Endothelial cell of umbilical vein (primary cell): ENCODE data around the gene OBP2B. TPM values are rescaled to one million over a fixed set of nuclear protein-coding genes. Genes with fewer than 3 reads are reported as not detected.

Experiments
- BruUV-seq: library from RNA; stranded (reverse); fragments of 400-500 nt; replicated peaks from 2 replicates; lab custom pipeline; 2021; lab: Mats Ljungman, UMichigan
- CTCF ChIA-PET: fragments of 300-600, 350-600 bp; sonication (Branson Sonifier 250); formaldehyde crosslinking; loops from one replicate; lab custom pipeline; 2021; ENCODE audit warnings: antibody characterized with exemption, inconsistent platforms; lab: Charles Lee
- POLR2A ChIA-PET: fragments of 300-600, 350-600 bp; sonication (Branson Sonifier 250); formaldehyde crosslinking; loops from one replicate; lab custom pipeline; 2021; ENCODE audit warnings: antibody characterized with exemption, inconsistent platforms; lab: Charles Lee
- DNase-seq: peaks from one replicate; pipeline ENCODE4 v3.0.0-alpha.2; 2011; ENCODE audit warnings: low read depth, low spot score
- FAIRE-seq: peaks from 2 replicates; lab custom pipeline; 2011; peaks lifted over from hg19 to GRCh38; lab: Jason Lieb, UNC
- H2AFZ ChIP-seq: 2 replicates; pipeline ENCODE4 v1.6.0; 2012; ENCODE audit warnings: low read depth, low read length, control low read depth, inconsistent platforms
- H3K27ac ChIP-seq: 2 replicates; pipeline ENCODE4 v1.5.1; 2011; ENCODE audit warnings: low read depth, mild to moderate bottlenecking, control low read depth, low read length, moderate library complexity; ENCODE audit not compliant: insufficient read depth
- H3K27me3 ChIP-seq, 2 experiments: 2 replicates each; pipeline versions ENCODE4 v1.6.0 to v1.6.1; 2011; ENCODE audit warnings: low read length in 2 of 2, mixed read lengths in 1 of 2; ENCODE audit not compliant: control insufficient read depth in 2 of 2, insufficient read depth in 2 of 2
- H3K36me3 ChIP-seq, 2 experiments: 2 replicates in 1 of 2; 3 replicates in 1 of 2; pipeline ENCODE4 v1.5.1; 2011; ENCODE audit warnings: low read length in 2 of 2, mild to moderate bottlenecking in 1 of 2, moderate library complexity in 1 of 2; ENCODE audit not compliant: control insufficient read depth in 2 of 2, insufficient read depth in 2 of 2; ENCODE audit errors: extremely low read depth in 1 of 2
- H3K4me1 ChIP-seq: 3 replicates; pipeline ENCODE4 v1.5.1; 2011; ENCODE audit warnings: mild to moderate bottlenecking, low read length; ENCODE audit not compliant: control insufficient read depth, insufficient read depth; ENCODE audit errors: extremely low read depth
- H3K4me2 ChIP-seq: 2 replicates; pipeline ENCODE4 v1.6.1; 2011; ENCODE audit warnings: low read length, control low read depth, mixed read lengths; ENCODE audit not compliant: insufficient read depth
- H3K4me3 ChIP-seq, 3 experiments: fragments of 200-600 bp in 1 of 3; sonication (generic), shearing (Covaris generic) in 1 of 3; replicated peaks in 1 of 3; 2 replicates each; pipeline ENCODE4 v1.5.1; 2011 to 2016; ENCODE audit warnings: control low read depth in 3 of 3, low read length in 3 of 3, mild to moderate bottlenecking in 2 of 3, inconsistent platforms in 1 of 3, low read depth in 1 of 3, moderate library complexity in 1 of 3; ENCODE audit not compliant: insufficient read depth in 1 of 3
- H3K79me2 ChIP-seq: 2 replicates; pipeline ENCODE4 v1.6.0; 2012; ENCODE audit warnings: low read length, inconsistent platforms; ENCODE audit not compliant: control insufficient read depth, insufficient read depth
- H3K9ac ChIP-seq: replicated peaks from 2 replicates; pipeline ENCODE3; 2011; ENCODE audit warnings: low read length, control low read depth; ENCODE audit not compliant: insufficient read depth; ENCODE audit errors: extremely low read depth
- H3K9me1 ChIP-seq: replicated peaks from 3 replicates; pipeline ENCODE4 v1.6.0; 2011; ENCODE audit warnings: mild to moderate bottlenecking, low read length; ENCODE audit not compliant: control insufficient read depth, insufficient read depth; ENCODE audit errors: extremely low read depth
- H3K9me3 ChIP-seq: replicated peaks from 2 replicates; pipeline ENCODE4 v1.5.1; 2012; ENCODE audit warnings: low read length, inconsistent platforms; ENCODE audit not compliant: control insufficient read depth, insufficient read depth
- H4K20me1 ChIP-seq: replicated peaks from 2 replicates; pipeline ENCODE3; 2011; ENCODE audit warnings: mild to moderate bottlenecking, low read length; ENCODE audit not compliant: control insufficient read depth, insufficient read depth; ENCODE audit errors: extremely low read depth
- EZH2 ChIP-seq: IDR thresholded peaks from 2 replicates; pipeline ENCODE4 v1.6.1; 2012; ENCODE audit warnings: borderline replicate concordance, low read depth, mild to moderate bottlenecking, moderate library complexity, low read length, inconsistent platforms; ENCODE audit not compliant: severe bottlenecking
- FOS ChIP-seq: IDR thresholded peaks from 2 replicates; pipeline ENCODE4 v1.6.1; 2011; ENCODE audit warnings: mild to moderate bottlenecking, low read length, moderate library complexity, borderline replicate concordance; ENCODE audit not compliant: insufficient read depth
- GATA2 ChIP-seq: IDR thresholded peaks from 2 replicates; pipeline ENCODE4 v1.7.0; 2011; ENCODE audit warnings: low read depth, mild to moderate bottlenecking, moderate library complexity, mixed read lengths, low read length; ENCODE audit not compliant: insufficient read length, insufficient read depth
- JUN ChIP-seq: IDR thresholded peaks from 2 replicates; pipeline ENCODE4 v1.6.1; 2011; ENCODE audit warnings: borderline replicate concordance, low read depth; ENCODE audit not compliant: insufficient read length, insufficient read depth
- MAX ChIP-seq: IDR thresholded peaks from 2 replicates; pipeline ENCODE4 v1.6.1; 2011; ENCODE audit not compliant: insufficient read depth, insufficient read length
- MYC ChIP-seq: IDR thresholded peaks from one replicate; pipeline ENCODE4 v1.6.1; 2011; ENCODE audit warnings: mild to moderate bottlenecking, low read depth, low read length
- POLR2A ChIP-seq: IDR thresholded peaks from 2 replicates; pipeline ENCODE4 v1.6.1; 2012; ENCODE audit warnings: low read depth, mild to moderate bottlenecking, control low read depth, low read length
- POLR2AphosphoS5 ChIP-seq: IDR thresholded peaks from 2 replicates; pipeline ENCODE4 v1.6.1; 2012; ENCODE audit warnings: low read depth, mild to moderate bottlenecking, control low read depth, low read length, moderate library complexity; ENCODE audit not compliant: insufficient read depth
- dilution Hi-C: fragments of 300-500 bp; cut with MboI; formaldehyde crosslinking; loops from one replicate; pipeline ENCODE4 v1.15.0; 2019; ENCODE audit warnings: low sequenced_read_pairs; ENCODE audit not compliant: extremely low pct_ligation_motif_present
- intact Hi-C: fragments of 100-400 bp; cut with micrococcal nuclease; formaldehyde crosslinking; loops from one replicate; pipeline ENCODE4 v1.10.0; 2022
- polyA plus RNA-seq, 4 experiments: library from polyadenylated mRNA; depleted of rRNA in 3 of 4; stranded (reverse) in 3 of 4; unstranded in 1 of 4; fragments of >200 nt; gene quantifications; 2 replicates each; pipeline versions ENCODE4 v1.2.1 to v1.2.3, GENCODE V29; 2011 to 2012; ENCODE audit warnings: missing spikeins in 1 of 4
- total RNA-seq: library from RNA; stranded (reverse); gene quantifications from 2 replicates; pipeline ENCODE4 v1.2.3, GENCODE V29; 2021
- TF ChIP-seq, protein P1 (sequence below), 2 donors: IDR thresholded peaks; 1 replicate in 1 of 2; 2 replicates in 1 of 2; pipeline ENCODE4 v1.5.1; 2011; ENCODE audit warnings: low read length in 2 of 2, mild to moderate bottlenecking in 2 of 2, moderate library complexity in 2 of 2, control low read depth in 1 of 2, inconsistent platforms in 1 of 2, low read depth in 1 of 2; ENCODE audit not compliant: insufficient read depth in 1 of 2; ENCODE audit errors: extremely low read depth in 1 of 2

Gene OBP2B
- total and polyA plus RNA-seq, 2 donors (not counting 3 experiments of a cell fraction or from before 2014, with no cell fraction given): not detected

DNA sequence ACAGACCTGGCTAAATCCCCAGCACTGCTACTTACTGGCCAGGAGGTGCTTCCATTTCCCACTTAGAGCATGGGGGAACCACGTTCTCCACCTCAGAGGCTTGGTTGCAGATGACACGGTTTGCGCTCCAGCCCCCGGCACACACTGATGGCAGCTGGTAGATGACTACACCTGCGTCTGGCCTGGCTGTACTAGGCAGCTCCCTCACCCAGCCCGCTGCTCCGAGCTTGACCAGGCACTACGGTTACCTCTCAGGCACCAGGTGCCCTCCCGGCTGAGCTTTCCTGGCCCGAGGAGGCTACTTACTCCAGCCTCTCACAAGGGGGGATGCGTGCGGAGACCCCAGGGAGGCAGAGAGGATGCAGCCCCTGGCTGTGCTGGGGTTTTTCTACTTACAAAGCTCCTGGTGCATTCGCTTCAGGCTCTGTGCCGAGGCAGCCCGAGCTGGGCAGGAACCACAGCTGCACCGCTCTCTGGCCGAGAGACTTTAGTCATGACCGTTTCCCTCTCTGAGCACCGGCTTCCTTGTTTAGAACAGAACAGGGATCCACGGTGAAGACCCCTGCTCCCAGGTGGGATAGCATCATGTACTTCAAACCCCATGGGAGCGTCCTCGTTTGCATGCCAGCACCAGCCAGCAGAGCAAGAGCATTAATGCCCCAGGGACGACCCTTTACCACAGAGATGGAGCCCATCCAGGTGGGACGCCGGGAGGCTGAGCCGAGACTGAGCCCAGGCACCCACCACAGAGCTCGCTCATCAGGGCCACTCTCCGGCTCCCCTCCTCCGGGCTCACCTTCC, 37.7 kb downstream of the OBP2B start:
- intact Hi-C loops: no loop called here
- Histone ChIP-seq H3K9ac (no peak overlapping the region), H3K4me1 (no peaks in the 10 kb centered on the region), H3K4me3 (no peak overlapping the region), H3K27ac (no peak overlapping the region), H3K9me3 (no peaks in the 10 kb centered on the region), H3K36me3 (no peaks in the 10 kb centered on the region), H3K4me2 (no peak overlapping the region), H4K20me1 (no peaks in the 10 kb centered on the region), H2AFZ (no peak overlapping the region), H3K79me2 (no peaks in the 10 kb centered on the region), H3K27me3 (peaks cover 9 to 13% of the 10 kb centered on the region in 2 experiments), H3K9me1 (no peaks in the 10 kb centered on the region)
- no TSS peak for BruUV-seq
- TF ChIP-seq POLR2AphosphoS5 (no peak), POLR2A (no peak), MYC (no peak), EZH2 (no peak), GATA2 (no peak), FOS (no peak)
- ChIA-PET CTCF (interaction anchor here (1.0 to 2.9 kb wide), 2 partner anchors 13 to 15 kb away, joined by 3 to 9 read pairs; no protein-coding TSS in a partner anchor), POLR2A (no interaction called here)
- dilution Hi-C loops: no loop called here
- FAIRE-seq (no peak), DNase-seq (no peak)

DNA sequence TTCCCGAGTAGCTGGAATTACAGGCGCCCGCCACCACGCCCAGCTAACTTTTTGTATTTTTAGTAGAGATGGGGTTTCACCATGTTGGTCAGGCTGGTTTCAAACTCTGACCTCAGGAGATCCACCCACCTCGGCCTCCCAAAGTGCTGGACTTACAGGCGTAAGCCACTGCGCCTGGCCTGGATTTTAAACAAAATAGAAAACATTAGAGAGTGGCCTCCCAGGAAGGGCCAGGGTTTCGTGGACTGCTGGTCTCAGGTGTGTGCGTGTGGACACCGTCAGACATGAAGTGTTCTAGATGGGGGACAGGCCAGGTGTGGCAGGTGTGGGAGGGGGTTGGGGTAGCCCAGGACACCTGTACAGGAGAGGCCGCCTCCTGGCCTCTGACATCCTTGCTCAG, 38.3 kb downstream of the OBP2B start:
- POLR2A ChIA-PET: no interaction called here
- no peak for FAIRE-seq

More for the DNA sequence above, 38.3 kb downstream of the OBP2B start:
- H3K9me3 ChIP-seq: no peaks in the 10 kb centered on the region
- CTCF ChIA-PET: interaction anchor here (1.0 to 2.9 kb wide), 2 partner anchors 12 to 16 kb away, joined by 3 to 9 read pairs; no protein-coding TSS in a partner anchor
- no peaks in the 10 kb centered on the region for H3K9me1 ChIP-seq
- H3K9ac ChIP-seq: no peak overlapping the region
- DNase-seq: no peak
- no peaks in the 10 kb centered on the region for H3K36me3 ChIP-seq
- no peaks in the 10 kb centered on the region for H4K20me1 ChIP-seq
- no peak overlapping the region for H3K4me2 ChIP-seq
- dilution Hi-C loops: no loop called here
- H2AFZ ChIP-seq: no peak overlapping the region
- no peak overlapping the region for H3K27ac ChIP-seq
- H3K79me2 ChIP-seq: no peaks in the 10 kb centered on the region
- intact Hi-C loops: no loop called here
- peaks cover 8 to 13% of the 10 kb centered on the region in 2 experiments for H3K27me3 ChIP-seq
- H3K4me3 ChIP-seq: no peak overlapping the region
- BruUV-seq: no TSS peak
- H3K4me1 ChIP-seq: no peaks in the 10 kb centered on the region
- TF ChIP-seq MAX (no peak), GATA2 (no peak), JUN (no peak), MYC (no peak), POLR2AphosphoS5 (no peak), POLR2A (no peak), FOS (no peak), EZH2 (no peak)
- TF ChIP-seq, protein P1, sequence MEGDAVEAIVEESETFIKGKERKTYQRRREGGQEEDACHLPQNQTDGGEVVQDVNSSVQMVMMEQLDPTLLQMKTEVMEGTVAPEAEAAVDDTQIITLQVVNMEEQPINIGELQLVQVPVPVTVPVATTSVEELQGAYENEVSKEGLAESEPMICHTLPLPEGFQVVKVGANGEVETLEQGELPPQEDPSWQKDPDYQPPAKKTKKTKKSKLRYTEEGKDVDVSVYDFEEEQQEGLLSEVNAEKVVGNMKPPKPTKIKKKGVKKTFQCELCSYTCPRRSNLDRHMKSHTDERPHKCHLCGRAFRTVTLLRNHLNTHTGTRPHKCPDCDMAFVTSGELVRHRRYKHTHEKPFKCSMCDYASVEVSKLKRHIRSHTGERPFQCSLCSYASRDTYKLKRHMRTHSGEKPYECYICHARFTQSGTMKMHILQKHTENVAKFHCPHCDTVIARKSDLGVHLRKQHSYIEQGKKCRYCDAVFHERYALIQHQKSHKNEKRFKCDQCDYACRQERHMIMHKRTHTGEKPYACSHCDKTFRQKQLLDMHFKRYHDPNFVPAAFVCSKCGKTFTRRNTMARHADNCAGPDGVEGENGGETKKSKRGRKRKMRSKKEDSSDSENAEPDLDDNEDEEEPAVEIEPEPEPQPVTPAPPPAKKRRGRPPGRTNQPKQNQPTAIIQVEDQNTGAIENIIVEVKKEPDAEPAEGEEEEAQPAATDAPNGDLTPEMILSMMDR (IDR thresholded peaks at IDR 0.05; ENCODE audit: extremely low read depth in 1 of 2, insufficient read depth in 1 of 2, low read depth in 1 of 2, low read length in 2 of 2): no peak
